NT2/D1 (cell line): ENCODE results near the gene OGG1.

Source experiments
- SUZ12 ChIP-seq: IDR thresholded peaks from 2 replicates; pipeline ENCODE4 v1.6.1; 2011; ENCODE audit not compliant: insufficient read length, insufficient read depth; ENCODE audit errors: extremely low read depth
- ZNF274 ChIP-seq: IDR thresholded peaks from 2 replicates; pipeline ENCODE4 v1.6.1; 2011; ENCODE audit warnings: mild to moderate bottlenecking, low read depth, low read length

DNA sequence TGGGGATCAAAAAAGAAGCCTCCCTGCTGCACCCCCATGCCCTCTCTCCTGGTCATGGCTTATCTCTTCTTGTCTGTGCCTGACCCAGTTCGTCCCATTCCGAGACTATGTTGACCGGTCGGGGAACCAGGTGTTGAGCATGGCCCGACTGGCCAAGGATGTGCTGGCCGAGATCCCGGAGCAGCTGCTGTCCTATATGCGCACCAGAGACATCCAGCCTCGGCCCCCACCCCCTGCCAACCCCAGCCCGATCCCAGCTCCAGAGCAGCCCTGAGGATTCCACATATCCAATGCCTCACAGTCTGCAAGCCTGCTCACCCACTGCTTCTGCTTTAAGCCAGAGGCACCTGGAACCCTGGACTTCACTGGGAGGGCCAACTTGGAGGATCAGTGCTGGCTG is 20.3 kb upstream of the OGG1 start:
- no peak for TF ChIP-seq ZNF274
- TF ChIP-seq SUZ12, result no peak
